Activated CD8-positive, alpha-beta memory T cell treated with anti-CD3 and anti-CD28 coated beads, Interleukin-2, amount 50 U/mL, for 1 hour (primary cell): ENCODE data around the gene MYH13.
"Not testable (repeated sequence)": the region's sequence is repeated elsewhere in the genome, so short reads cannot be mapped to it uniquely, and the experiment has no call there.

ENCODE experiments used
- DNase-seq: peaks from one replicate; pipeline ENCODE4 v3.0.0-alpha.2; 2020; ENCODE audit errors: extremely low read depth

The MYH13 gene

DNA sequence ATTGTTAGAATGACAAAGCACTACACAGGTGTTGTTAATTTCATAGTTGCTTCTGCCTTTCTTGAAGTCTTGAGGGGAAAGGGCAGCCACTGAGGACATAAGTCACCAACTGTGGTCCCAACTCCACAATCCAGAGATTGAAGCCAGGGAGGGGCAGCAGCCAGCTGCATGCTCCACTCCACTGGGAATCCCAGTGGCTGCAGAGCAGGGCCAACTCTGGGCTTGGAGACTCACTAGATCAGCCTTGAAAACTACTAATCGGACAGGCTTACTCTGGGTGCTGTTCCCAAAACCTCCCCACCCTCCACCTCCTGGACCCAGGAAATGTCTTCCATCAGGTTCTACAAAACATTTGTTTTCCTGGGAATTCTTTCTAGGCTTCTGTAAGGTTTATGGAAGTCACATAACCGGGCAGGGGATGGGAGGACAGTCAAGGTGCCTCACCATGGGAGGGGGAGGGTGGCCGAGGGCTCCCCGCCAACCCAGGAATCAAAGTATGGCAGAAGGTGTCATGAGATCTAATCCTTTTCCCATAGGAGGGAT lies 68.0 kb downstream of the MYH13 start:
- no peak for DNase-seq

- DNase-seq: no peak
Measured at GRCh38 chr17:10297691-10298090, 75.1 kb downstream of the MYH13 start.

DNA sequence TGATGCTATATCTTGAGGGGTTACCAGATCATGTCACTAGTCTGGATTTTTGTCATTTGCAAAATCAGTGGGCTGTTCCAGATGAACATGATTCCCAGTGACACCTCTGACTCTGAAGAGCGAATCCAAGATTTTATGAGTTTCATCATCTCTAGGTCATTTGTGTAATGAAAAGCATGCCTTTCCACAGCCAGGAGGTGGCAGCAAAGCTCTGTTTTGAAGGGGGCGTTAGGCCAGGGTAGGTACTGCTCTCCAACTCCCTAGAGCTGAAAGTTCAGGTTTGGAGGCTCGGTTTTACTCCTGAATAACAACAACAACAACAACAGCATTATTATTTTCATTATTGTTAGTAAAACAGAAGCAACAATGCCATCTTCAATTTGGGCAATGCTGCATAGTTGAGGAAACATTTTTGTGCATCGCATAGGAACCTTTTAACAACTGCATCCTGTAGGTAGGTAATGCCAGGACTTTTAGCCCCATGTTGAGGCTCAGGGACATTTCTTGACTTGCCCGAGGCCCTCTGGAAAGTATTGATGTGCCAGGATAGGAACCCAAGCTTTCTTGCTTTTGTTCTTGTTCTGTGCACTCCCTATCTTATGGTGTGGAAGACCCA lies 77.0 kb downstream of the MYH13 start:
- no peak for DNase-seq

DNA sequence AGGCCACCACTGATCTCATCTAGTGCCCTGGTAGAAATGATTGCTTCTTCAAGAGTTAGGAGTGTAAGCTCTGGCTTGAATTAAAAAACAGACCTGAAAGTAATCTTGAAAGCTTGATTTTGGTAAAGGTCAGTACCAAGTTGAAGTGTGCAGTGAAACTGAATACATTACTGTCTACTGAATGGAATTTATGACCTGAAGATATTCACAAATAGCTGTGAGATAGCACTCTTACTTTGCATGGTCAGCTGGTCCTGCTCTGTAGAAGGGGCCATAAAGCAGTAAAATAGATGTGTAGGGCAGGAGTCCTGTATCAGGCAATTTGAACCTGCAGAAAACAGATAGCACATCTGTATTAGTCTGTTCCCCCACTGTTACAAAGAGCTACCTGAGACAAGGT lies 78.6 kb downstream of the MYH13 start:
- no peak for DNase-seq

GRCh38 chr17:10292057-10292937 lies 80.5 kb downstream of the MYH13 start:
- no peak for DNase-seq

DNA sequence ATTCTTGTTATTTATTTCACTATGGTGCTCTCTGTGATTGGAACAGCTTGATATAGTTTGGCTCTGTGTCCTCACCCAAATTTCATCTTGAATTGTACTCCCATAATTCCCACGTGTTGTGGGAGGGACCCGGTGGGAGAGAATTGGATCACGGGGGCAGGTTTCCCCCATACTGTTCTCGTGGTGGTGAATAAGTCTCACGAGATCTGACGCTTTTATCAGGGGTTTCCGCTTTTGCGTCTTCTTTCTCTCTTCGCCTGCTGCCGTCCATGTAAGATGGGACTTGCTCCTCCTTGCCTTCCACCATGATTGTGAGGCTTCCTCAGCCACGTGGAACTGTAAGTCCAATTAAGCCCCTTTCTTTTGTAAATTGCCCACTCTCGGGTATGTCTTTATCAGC lies 81.2 kb downstream of the MYH13 start:
- DNase-seq: not testable (repeated sequence)

DNA sequence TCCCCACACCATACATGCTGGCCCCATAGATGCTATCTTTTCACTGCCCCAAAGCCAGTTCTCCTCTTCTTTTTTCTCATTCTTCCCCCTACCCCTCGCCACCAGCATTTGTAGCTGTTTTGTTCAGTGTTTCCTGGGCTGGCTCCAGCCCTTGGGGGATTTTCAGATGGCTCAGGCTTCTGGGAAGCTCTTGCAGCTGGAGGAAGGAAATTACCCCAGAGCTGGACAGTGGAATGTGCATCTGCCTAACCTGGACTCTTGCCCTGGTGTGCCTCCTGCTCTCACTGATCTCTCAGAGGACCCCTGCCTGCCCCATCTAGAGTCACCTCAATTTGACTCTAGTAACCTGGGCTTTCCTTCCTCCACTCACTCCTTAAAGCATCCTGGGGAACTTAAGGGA lies 82.8 kb downstream of the MYH13 start:
- DNase-seq: no peak

GRCh38 chr17:10286324-10286723 lies 86.5 kb downstream of the MYH13 start:
- no peak for DNase-seq

DNA sequence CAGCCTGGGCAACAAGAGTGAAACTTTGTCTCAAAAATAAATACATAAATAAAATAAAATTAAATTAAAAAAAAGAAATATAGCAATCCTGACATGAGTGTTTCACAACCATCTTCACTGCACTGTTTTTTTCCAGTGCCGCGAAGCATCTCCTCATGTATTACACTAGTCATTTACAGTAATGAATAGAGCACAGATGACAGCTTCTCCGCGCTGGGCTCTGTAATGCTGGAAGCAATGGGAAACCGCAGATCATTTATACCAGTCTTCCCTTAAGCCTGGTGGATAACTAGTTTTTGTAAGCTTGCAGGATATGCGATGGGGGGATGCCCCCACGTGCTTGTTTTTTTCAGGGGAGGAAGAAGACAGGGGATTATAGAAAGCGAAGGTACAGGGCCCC lies 86.9 kb downstream of the MYH13 start:
- DNase-seq: no peak

DNA sequence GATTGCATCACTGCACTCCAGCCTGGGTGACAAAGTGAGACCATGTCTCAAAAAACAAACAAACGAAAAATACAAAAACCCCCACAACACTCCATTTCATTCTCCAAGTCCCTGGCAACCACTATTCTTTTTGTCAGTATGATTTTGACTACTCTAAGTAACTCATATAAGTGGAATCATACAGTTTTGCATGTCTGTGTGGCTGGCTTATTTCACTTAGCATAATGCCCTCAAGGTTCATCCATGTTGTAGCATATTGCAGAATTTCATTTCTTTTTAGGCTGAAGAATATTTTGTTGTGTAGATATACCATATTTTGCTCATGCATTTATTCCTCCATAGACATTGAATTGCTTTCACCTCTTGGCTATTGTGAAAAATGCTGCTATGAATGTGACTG lies 92.7 kb downstream of the MYH13 start:
- DNase-seq: no peak

GRCh38 chr17:10278218-10278617 lies 94.6 kb downstream of the MYH13 start:
- DNase-seq: no peak

DNA sequence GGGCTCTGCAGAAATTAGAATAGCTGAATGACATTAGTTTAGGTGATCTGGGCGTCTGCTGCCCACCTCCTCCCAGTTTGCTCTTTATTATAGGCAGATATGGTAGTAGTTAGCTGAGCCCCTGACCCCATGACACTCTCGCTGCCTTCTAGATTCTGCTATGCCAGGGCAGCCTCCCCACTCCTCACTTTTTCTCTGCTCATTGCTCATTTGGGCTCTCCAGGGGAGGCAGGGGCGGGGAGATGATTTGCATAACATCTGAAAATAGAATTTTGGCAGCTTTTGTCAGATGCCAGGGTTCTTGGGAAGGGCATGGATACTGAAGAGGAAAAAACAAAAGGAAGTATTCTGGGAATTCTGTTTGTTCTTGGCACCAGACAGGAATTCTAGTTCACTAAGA lies 96.4 kb downstream of the MYH13 start:
- DNase-seq: no peak

DNA sequence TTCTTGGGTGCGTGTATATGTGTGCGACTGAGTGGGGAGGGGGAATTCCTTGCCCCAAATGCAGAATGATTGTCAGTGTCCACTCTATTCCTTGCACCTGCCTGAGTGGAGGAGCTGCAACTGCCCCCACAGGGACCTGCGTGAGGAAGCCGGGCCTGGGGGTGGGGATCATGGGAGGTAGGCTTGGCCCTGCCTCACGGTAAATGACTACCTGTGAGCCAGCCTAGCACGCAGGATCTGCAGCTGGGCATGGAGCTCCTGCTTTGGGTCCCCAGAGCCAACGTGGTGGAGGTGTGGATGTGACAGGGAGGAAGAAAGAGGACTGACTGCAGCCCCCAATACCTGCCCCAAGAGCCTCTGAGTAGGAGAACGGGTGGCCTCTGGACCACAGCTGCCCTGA lies 97.4 kb downstream of the MYH13 start:
- DNase-seq: no peak

- no peak for DNase-seq
Measured at GRCh38 chr17:10271106-10271562, 101.7 kb downstream of the MYH13 start.

- DNase-seq: no peak
Measured at GRCh38 chr17:10270258-10270657, 102.5 kb downstream of the MYH13 start.

DNA sequence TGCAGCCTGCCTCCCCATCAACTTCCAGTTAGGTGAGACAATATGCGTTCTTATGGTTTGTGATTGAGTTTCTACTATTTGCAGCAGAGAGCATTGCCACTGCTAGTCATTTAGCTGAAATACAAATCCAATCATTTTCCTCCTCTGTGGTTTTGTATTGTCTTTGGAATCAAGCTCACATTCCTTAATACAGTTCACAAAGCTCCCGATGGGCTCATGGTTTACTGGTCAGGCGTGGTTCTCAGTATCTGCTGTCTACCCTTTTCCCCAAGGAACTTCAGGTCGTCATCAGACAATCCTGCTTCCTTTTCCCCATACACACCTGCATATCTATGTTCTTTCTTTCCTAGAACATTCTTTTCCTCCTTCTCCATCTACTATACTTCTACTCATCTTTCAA lies 104.8 kb downstream of the MYH13 start:
- no peak for DNase-seq

- no peak for DNase-seq
Measured at GRCh38 chr17:10266296-10266876, 106.4 kb downstream of the MYH13 start.

GRCh38 chr17:10265100-10265810 lies 107.6 kb downstream of the MYH13 start:
- DNase-seq: no peak

GRCh38 chr17:10264051-10264450 lies 108.8 kb downstream of the MYH13 start:
- DNase-seq: no peak

- no peak for DNase-seq
Measured at GRCh38 chr17:10262451-10262850, 110.4 kb downstream of the MYH13 start.

DNA sequence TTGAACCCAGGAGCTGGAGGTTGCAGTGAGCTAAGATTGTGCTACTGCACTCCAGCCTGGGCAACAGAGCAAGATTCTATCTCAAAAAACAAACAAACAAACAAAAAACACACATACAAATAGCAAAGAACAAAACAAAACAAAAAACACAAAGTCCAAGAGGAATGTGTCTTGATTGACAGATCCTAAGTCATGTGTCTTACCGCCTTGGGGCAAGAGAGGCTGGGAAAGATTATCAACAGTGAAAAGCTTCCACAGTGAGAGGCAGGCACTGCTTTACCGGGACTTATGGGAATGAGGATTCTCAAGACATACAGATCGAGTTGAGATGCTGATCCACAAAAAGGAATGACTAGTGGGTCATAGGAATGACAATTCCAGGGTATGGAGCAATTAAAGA lies 111.7 kb downstream of the MYH13 start:
- no peak for DNase-seq
